NCI-H2227 (cell line): ENCODE results near the gene ARL15.
"Not testable (repeated sequence)": the region's sequence is repeated elsewhere in the genome, so short reads cannot be mapped to it uniquely, and the experiment has no call there.

Experiments used
- DNase-seq: peaks from one replicate; lab custom pipeline; 2025; ENCODE audit not compliant: unreplicated experiment; lab: John Stamatoyannopoulos, UW

ARL15 gene

DNA sequence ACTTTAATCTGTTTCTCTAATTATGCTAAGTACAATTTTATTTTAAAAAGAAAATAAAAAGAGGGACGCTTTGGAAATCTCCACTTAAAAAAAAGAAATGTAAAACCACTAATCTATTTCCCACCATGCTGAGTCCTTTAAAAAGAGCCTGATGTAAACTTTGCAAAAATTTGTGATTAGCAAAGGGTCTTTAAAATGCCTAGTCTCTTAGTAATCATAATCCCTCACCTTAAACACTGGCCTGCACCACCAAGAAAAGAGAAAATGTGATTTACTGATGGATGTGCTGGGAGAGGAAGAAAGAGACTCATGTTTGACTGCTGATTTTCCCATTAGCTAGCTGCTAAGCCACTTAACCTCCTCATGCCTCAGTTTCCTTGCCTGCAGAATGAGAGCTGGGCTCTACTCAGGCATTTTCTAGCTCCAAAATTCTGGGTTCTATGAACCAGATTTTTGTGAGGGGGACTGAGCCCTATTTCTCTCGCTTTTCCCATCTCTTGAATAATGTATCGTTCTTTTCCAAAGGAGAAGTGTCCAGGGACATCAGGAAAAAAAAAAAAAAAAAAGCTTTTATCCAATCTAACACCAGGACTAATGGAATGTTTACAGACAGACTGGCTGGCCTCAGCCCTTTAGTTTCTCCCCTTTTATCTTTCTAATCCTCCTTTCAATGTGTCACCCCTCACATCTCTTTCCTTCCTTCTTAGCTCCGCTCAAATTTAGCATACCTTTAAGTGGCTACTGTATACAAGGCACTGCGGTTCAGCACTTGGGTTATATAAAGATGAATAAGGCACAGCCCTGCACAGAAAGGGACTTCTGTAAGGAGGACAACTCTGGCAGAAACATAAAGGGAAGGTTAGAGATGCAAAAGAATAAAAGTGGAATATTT is 312.4 kb downstream of the ARL15 start:
- DNase-seq: no peak

DNA sequence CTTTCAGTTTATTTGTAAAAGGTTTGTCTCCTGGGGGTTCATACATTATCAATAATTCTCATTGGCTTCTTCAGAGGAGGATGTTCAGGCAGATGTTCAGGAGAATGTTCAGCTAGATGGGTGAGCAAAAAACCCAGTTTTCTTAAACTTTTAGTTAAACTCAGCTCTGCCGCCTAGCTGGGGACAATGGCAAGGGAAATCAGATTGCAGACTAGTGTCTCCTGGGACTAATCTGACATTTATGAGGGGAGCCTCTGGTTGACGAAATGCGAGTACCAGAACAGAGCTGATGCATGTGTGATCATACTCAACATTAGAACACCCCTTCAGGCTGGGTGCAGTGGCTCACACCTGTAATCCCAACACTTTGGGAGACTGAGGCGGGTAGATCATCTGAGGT is 314.4 kb downstream of the ARL15 start:
- DNase-seq: no peak

DNA sequence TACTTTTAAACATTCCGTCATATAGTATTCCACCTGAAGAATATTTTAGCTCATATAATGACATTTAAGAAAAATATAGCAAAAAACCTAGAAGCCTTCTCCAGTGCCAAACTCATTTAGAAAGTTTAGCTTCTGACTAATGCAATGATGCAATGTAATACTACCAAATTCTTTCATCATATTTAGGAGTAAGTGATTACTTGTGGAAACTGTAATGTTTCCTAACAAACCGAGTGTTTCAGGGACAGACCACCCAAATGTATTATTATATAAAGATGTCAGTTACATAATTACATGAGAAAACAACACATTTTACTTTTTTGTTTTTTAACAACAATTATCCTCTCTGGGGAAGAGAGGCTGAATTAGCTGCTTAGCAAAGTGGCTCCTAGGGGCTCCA is 316.2 kb downstream of the ARL15 start:
- DNase-seq: no peak

DNA sequence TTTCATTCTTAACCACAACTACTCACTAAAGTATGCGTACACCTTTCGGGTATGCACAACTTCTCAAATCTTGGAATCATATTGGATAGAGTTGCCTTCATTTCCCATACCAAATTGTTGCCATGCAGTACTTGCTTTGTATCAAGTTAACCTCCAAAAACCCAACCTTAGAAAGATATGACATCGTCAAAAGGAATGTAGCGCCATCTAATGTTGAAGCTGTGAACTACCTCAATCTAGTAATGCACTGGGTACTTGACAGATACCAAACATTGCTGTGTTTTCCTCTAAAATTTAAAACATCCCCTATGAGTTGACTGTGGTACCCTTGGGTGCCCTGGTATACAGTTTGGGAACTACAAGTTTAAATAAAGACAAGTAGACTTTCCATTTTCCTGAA is 318.4 kb downstream of the ARL15 start:
- no peak for DNase-seq

- no peak for DNase-seq
Observed at GRCh38 chr5:53987101-53987500, 323.3 kb downstream of the ARL15 start.

GRCh38 chr5:53985796-53986195 is 324.6 kb downstream of the ARL15 start:
- DNase-seq: no peak

DNA sequence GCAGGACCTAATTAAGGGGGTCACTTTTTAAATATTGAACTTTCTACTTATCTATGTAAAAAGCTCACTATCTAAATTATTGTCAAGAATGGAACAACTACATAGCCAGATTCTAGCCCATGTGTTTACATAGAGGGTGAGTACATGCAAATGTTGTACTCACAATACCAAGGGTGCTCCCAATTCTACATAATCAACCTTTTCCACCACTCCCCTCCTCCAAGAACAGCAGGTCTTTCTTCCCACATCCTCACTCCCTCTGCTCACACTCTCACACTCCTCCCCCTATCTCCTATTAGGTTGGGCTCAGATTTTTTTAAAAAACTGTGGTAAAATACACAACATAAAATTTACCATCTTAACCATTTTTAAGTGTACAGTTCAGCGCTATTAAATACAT is 325.4 kb downstream of the ARL15 start:
- no peak for DNase-seq

- no peak for DNase-seq
Observed at GRCh38 chr5:53983568-53984460, 326.6 kb downstream of the ARL15 start.

DNA sequence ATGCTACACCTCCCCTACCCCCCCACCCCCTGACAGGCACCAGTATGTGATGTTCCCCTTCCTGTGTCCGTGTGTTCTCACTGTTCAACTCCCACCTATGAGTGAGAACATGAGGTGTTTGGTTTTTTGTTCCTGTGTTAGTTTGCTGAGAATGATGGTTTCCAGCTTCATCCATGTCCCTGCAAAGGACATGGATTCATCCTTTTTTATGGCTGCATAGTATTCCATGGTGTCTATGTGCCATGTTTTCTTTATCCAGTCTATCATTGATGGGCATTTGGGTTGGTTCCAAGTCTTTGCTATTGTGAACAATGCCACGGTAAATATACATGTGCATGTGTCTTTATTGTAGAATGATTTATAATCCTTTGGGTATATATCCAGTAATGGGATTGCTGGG is 328.1 kb downstream of the ARL15 start:
- not testable (repeated sequence) for DNase-seq

- DNase-seq: no peak
Observed at GRCh38 chr5:53980061-53980460, 330.3 kb downstream of the ARL15 start.

DNA sequence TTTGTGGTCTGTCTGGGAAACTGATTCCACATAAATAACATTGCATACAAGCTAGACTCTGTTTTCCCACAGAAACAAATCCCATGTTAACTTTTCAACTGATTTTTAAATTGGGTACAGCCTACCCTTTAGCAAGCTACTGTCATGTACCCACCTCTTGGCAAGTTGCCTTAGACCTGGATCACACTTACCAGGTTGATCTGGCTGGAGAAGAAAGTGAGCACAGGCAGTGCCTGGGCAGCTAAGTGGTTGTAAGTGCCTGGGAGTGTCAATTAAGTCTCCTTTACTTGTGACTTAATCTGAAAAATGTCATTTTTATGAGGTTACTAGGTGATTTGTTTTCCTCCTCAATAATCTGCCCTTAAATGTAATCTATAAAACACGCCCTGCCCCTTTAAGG is 336.4 kb downstream of the ARL15 start:
- no peak for DNase-seq

- DNase-seq: no peak
Observed at GRCh38 chr5:53972314-53972713, 338.1 kb downstream of the ARL15 start.

- DNase-seq: no peak
Observed at GRCh38 chr5:53971551-53971950, 338.8 kb downstream of the ARL15 start.

GRCh38 chr5:53971131-53971530 is 339.2 kb downstream of the ARL15 start:
- DNase-seq: no peak

DNA sequence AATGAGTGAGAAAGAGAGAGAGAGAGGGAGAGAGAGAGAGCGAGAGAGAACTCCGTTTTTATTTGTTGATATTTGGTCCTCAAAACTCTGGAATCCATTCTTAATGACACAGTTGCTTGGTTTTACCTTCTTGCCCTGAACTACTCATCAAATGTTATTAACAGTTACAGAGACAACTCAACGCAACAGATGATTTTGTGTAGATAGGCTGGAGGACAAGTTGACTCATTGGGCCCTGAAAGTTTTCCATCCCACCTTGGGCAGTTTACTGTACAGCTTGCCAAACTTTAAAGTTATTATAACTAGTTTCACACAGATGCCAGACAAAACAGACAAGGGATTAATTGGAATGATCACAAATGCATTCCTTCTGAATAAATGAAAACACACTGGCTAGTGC is 339.9 kb downstream of the ARL15 start:
- no peak for DNase-seq

- no peak for DNase-seq
Observed at GRCh38 chr5:53969176-53969730, 341.1 kb downstream of the ARL15 start.

DNA sequence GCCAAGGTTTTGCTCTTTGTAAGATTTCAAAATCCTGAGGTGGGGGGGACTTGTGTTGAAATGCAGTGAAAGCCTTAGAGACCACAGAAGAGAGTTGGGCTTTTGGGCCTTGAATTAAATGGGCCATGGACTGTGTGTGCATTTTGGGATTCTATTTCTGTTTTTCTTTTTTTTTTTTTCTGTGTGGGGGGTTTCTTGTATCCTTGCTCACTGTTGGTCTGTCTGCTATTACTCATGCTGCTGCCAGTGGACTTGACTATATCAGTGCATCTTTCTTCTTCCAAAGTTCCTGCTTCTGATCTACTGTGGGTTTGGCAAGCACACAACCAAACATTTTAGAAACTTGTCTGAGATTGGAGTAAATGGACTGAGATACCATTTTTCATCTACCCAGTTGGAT is 344.9 kb downstream of the ARL15 start:
- DNase-seq: no peak

DNA sequence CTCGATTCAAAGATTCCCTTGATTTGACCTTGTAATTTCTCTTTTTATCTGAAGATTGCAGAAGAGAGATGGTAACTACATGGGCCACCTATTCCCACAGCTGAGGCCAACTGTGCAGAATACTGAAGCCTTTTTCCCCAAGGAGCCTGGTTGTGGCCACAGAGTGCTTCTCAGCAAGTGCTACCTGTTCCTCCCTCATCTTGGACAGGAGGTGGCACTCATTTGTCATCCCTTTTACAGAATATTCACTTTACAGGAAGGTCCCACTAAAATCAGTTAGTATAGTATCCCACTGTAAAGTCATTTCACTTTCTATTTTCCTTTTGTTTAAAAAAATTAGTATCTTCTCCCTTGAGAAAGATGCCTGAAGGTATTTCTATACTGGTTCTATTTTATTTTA is 346.4 kb downstream of the ARL15 start:
- DNase-seq: no peak

DNA sequence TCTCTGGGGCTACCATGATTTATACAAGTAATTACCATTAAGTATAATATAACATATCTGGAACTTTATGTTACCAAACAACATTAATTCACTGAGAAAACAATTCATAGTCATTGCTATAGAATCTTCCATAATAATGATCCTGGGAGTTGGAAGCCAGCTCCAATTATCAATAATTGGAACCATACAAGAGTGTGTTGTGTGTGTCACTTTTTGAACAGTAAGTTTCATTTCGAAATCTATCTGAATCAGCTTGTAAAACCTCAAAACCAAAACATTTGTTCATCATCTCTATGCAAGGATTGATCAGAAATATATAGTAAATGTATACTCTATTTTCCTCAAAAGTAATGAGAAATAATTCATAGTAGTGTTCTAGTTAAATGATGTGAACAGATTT is 348.1 kb downstream of the ARL15 start:
- DNase-seq: no peak

DNA sequence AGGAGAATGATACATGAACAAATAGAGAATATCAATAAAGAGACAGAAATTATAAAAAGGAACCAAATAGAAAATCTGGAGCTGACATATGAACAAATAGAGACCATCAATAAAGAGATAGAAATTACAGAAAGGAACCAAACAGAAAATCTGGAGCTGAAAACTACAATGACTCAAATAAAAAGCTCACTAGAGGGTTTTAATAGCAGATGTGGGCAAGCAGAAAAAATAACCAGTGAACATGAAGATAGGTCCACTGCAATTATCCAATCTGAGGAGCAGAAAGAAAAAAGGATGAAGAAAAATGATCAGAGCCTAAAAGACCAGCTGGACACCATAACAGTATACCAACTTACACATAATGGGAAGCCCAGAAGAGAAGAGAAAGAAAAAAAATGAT is 353.7 kb downstream of the ARL15 start:
- DNase-seq: no peak

- DNase-seq: no peak
Observed at GRCh38 chr5:53956196-53956595, 354.2 kb downstream of the ARL15 start.

DNA sequence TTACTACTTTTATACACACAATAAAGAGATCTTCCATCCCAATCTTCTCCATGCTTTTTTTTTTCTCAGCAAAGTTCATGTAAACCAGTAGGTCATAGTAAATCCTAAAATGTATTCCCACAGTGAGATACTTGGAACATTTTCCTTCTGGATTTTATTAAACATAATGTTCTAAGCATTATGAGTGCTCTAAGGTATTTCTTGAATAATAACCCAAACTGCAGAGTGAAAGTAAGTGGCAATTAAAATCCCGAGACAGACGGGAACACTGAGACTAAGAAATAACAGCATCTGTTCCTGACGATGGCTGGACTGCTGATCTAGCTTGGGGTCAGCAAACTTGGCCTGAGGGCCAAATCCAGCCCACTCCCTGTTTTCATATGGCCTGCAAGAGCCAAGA is 359.8 kb downstream of the ARL15 start:
- no peak for DNase-seq
